ENCODE results near the gene KRT4.
"Not testable (repeated sequence)": the region's sequence is repeated elsewhere in the genome, so short reads cannot be mapped to it uniquely, and the experiment has no call there.

Gene KRT4

DNA sequence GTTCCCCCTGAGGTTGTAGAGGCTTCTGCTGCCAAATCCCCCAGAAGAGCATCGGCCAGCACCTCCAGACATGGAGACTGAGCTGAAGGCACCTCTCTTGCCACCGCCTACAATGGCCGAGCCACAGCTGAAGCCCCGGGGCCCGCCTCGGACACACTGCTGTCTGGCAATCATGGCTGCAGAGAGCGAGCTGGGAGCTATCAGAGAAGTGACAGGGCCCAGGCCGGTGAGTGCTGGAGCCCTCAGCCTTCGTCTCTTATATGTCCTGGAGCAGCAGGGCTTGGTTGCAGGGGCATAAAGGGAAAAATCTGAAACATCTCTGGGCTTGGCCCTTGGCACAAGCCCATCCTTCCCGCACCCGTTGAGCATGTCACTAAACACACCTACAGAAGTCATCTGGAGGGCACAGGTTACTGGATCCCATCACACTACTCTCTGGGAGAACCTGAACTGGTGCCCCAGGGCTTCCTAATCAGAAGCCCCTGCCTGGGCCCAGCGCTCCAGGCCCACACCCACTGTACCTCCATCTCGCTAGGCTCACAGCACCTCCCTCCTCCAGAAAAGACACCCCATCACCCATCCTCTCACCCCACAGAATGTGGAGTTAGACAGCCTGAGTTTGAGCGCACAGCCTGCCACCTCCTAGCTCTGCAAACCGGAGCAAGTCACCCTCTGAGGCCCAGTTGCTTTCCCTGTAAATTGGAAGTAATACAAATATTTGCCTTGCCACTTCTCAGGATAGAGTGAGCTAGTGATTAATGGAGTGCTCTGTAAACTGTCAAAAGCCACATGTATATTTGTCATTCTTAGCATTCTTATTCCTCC lies at the start of gene KRT4:
TSS of gene KRT4 (minus strand) at position 232 of the 825 bp plus-strand sequence. CDS start at position 174, 58 bp downstream.
- DNase-seq (ENCODE audit: low spot score), result no peak

DNA sequence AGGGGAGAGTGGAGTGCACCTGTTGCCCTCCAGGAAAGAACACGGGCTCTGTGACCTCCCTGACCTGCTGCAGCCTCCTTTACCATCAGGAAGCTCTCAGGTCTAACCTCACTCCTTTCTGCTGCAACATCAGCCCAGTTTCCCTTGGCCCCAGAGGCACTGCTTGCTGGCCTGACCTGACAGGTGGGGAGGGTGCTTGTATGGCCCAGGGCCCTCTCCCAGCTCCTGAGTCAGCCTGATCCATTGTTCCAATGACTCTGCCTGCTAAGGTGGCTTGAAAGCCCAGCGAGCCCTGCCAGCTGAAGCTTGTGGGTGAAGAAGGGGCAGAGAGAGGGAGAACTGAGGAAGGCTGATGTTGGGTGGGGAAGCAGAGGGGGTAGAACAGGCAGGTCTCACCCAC lies 48.1 kb upstream of the KRT4 start:
- DNase-seq (ENCODE audit: low spot score), result no peak

GRCh38 chr12:52861511-52861910 lies 47.6 kb upstream of the KRT4 start:
- no peak for DNase-seq (ENCODE audit: low spot score)

GRCh38 chr12:52860102-52860823 lies 46.3 kb upstream of the KRT4 start:
- no peak for DNase-seq (ENCODE audit: low spot score)

DNA sequence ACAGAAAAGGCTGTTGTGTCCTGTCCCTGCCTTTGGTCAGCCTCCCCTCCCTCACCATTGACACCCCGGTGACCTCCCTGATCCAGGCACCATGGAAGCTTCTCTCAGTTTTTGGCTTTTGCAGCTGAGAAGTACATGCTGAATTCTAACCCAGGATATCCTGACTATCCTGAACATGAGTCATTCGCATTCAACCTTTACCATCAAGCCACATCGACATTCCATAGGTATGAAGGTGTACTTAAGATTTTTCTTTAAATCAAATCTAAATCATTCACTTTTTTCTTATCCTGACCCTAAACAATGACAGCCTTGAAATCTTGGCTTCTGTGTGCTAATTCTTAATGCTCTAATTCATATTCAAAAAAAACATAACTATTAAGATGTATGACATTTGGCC lies 43.6 kb upstream of the KRT4 start:
- DNase-seq (ENCODE audit: low spot score), result no peak

- no peak for DNase-seq (ENCODE audit: low spot score)
These were observed 42.9 kb upstream of the KRT4 start for GRCh38 chr12:52856787-52857186.

- not testable (repeated sequence) for DNase-seq (ENCODE audit: low spot score)
These were observed 42.2 kb upstream of the KRT4 start for GRCh38 chr12:52856077-52856476.

- DNase-seq (ENCODE audit: low spot score), result no peak
These were observed 37.9 kb upstream of the KRT4 start for GRCh38 chr12:52851787-52852186.

- DNase-seq (ENCODE audit: low spot score), result no peak
These were observed 36.8 kb upstream of the KRT4 start for GRCh38 chr12:52850681-52851080.

DNA sequence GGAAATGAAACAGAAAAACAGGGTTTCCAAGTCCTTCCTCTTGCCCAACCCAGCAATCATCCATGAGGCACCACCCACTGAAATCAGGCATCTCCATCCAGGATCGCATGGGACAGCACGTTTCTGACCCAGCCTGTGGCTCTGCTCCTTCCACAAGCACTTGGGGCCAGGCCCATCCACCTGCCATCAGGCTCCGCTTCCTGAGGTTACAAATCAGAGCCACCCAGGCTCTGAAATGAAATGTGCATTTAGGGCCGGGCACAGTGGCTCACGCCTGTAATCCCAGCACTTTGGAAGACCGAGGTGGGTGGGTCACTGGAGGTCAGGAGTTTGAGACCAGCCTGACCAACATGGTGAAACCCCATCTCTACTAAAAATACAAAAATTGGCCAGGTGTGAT lies 35.6 kb upstream of the KRT4 start:
- DNase-seq (ENCODE audit: low spot score), result no peak

- DNase-seq (ENCODE audit: low spot score), result no peak
These were observed 34.8 kb upstream of the KRT4 start, which contains the start of gene KRT78 for GRCh38 chr12:52848661-52849255. TSS of gene KRT78 (minus strand) at chr12:52848994. CDS start at chr12:52848930, 64 bp downstream.

- no peak for DNase-seq (ENCODE audit: low spot score)
These were observed 33.6 kb upstream of the KRT4 start for GRCh38 chr12:52847335-52848102.

DNA sequence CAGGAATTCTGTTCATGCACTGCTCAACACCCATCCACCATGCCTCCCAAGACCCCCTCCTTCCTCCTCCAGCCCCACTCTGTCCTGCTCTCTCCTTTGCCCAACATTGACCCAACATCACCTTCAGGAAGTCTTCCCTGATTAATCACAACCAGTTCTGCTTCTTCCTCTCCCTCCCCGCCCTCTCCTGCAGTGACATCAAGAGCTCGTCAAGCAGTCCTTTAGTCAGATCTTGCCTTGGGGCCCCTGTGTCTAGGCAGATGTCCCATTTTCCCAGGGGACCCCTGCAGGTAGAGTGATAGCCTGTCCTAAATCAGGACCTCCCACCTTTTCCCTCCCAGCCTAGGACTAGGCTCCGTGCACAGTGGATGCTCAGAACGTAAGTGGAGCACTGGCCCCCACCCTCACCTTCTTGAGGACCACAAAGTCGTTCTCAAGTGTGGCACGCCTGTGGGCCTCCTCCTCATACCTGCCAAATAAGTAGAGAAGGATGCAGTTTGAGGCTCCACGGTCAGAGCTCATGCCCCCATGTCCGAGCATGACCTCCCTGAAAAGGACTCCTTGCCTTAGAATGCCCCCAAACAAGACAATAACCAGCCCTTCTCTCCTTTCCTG lies 32.5 kb upstream of the KRT4 start:
- DNase-seq (ENCODE audit: low spot score), result no peak

DNA sequence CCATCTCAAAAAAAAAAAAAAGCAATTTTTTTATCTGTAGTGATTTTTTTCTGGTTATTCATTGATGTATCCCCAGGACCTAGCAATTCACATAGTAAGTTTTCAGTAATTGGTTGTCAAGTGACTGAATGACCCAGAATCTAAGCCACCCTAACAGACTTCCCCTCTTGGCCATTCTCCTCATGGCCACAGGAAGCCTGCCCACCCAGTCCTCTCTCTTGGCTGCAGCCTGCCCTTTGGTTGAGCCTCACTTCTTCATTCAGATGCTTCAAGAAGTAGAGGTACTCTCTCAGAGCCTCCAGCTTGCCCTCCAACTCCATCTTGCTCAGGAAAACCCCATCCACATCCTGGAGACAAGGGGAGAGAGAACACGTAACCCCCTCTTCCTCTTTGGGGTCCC lies 32.0 kb upstream of the KRT4 start:
- DNase-seq (ENCODE audit: low spot score), result no peak

DNA sequence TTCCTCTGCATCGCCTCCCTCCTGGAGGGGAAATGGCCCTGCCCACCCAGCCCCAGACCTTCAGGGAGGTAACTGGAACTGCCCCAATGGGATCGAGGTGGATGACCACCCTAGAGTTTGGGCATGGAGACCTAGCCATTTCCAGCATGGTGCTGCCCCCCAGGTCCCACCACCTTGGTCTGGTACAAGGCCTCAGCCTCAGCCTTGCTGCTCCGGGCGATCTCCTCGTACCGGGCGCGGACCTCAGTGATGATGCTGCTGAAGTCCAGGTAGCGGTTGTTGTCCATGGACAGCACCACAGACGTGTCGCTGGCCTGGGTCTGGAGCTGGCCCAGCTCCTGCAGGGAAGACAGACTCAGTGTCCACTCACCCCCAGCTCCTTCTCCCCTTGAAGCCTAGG lies 30.5 kb upstream of the KRT4 start:
- DNase-seq (ENCODE audit: low spot score), result no peak

DNA sequence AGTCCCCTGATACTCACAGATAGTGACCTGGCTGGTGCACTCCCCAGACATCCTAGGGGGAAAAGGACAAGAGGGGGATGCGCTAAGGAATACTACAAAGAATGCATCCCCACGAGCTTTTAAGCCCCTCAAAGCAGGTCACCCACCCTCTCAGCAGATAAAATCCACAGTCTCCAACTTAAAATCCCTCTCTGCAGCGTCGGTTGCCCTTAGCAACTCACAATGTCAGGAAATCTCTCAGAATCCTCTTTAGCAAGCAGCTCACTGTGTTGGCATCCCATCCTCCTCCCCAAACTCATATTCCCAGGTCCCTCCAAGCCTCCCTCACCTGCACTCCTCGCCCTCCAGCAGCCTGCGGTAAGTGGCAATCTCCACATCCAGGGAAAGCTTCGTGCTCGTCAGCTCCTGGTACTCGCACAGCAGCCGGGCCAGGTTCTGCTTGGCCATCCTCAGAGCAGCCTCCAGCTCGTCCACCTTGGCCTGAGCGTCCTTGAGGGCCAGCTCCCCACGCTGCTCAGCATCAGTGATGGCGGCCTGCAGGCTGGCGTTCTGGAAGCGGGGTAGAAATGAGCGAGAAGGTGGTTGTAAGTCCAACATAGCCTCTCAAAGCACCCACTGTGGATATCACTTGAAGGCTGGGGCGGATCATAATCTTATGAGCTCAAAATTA lies 25.7 kb upstream of the KRT4 start:
- no peak for DNase-seq (ENCODE audit: low spot score)

- no peak for DNase-seq (ENCODE audit: low spot score)
These were observed 24.9 kb upstream of the KRT4 start for GRCh38 chr12:52838609-52839435.

DNA sequence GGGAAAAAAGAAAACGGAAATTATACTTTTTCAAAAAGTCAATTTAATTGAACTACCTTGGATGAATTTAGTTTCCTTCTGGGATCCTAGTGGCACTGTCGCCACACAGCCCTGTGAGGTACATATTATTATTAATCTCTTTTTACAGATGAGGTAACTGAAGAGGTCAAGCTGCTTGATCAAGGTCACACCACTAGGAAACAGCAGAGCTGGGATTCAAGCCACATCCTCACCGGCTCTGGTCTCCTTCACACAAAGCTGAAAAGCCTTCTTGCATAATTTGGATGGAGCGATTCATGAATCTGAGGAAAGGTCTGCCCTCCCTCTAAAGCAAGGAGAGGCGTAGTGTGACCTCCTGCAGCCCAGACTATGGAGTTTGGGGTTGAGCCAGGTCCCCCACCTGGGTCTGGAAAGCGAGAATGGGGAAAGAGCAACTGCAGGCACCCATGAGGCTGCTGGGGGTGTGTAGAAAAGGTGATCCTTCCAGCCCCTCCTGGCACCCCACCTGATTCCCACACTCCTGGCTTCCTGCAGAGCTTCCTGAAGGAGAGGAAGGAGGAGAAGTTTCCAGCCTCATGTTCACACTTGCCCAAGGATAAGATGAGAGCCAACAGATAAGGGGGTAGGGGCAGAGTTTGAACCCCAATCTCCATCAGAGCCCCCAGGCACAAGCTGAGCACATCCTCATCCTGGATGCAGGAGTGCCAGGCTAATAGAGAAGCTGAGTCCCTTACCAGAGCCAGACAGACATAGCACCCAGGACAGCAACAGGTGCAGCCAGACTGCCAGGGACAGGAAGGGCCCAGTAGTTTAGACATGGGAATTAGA lies 24.1 kb upstream of the KRT4 start:
- DNase-seq (ENCODE audit: low spot score), result no peak

DNA sequence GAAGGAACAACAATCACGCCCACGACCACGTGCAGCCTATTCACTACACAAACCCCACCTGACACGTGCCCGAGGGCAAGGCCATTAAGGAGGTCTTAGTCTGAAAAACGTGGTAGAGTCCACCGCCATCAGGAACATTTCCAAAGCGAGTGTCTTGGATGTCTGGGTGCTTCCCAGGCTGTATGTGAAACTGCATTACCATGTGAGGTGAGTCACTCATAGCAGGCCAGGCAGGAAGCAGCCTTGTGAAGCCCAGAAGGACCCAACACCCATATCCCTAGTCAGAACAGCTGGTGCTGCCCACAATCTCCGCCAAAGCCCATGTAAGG lies 23.5 kb upstream of the KRT4 start:
- DNase-seq (ENCODE audit: low spot score), result no peak
